Parathyroid adenoma (tissue), 2 donors: ENCODE measurements around the gene FBXO47.
"Not testable (repeated sequence)": the region's sequence is repeated elsewhere in the genome, so short reads cannot be mapped to it uniquely, and the experiment has no call there.

ENCODE experiments used
- H2AFZ ChIP-seq: fragments of 300-600 bp; sonication (generic); one replicate; pipeline ENCODE4 v1.7.0; 2017; ENCODE audit warnings: antibody characterized with exemption, mild to moderate bottlenecking
- H3K27ac ChIP-seq: fragments of 300-600 bp; sonication (generic); one replicate; pipeline ENCODE4 v1.7.0; 2017
- H3K27me3 ChIP-seq: fragments of 300-600 bp; sonication (generic); one replicate; pipeline ENCODE4 v1.7.0; 2017; ENCODE audit warnings: low read length; ENCODE audit not compliant: control insufficient read depth, insufficient read depth
- H3K36me3 ChIP-seq: fragments of 300-600 bp; sonication (generic); one replicate; pipeline ENCODE4 v1.7.0; 2017; ENCODE audit warnings: low read length; ENCODE audit not compliant: control insufficient read depth, insufficient read depth
- H3K4me1 ChIP-seq: fragments of 300-600 bp; sonication (generic); one replicate; pipeline ENCODE4 v1.7.0; 2017; ENCODE audit warnings: control low read depth
- H3K4me2 ChIP-seq: fragments of 300-600 bp; sonication (generic); one replicate; pipeline ENCODE4 v1.7.0; 2017; ENCODE audit warnings: low read length
- H3K4me3 ChIP-seq: fragments of 300-600 bp; sonication (generic); one replicate; pipeline ENCODE4 v1.7.0; 2017; ENCODE audit warnings: low read depth, low read length
- H3K79me2 ChIP-seq: fragments of 300-600 bp; sonication (generic); one replicate; pipeline ENCODE4 v1.7.0; 2017; ENCODE audit warnings: control low read depth
- H3K9ac ChIP-seq: fragments of 300-600 bp; sonication (generic); one replicate; pipeline ENCODE4 v1.7.0; 2017; ENCODE audit warnings: mild to moderate bottlenecking
- H3K9me3 ChIP-seq: fragments of 300-600 bp; sonication (generic); one replicate; pipeline ENCODE4 v1.7.0; 2017; ENCODE audit warnings: low read length; ENCODE audit not compliant: control insufficient read depth
- CTCF ChIP-seq: fragments of 300-600 bp; sonication (generic); IDR thresholded peaks from one replicate; pipeline ENCODE4 v1.7.0; 2017; ENCODE audit warnings: antibody characterized with exemption, mild to moderate bottlenecking
- donor health status: primary hyperparathyroidism.

FBXO47 gene

GRCh38 chr17:38958326-38958725 lies 8.9 kb downstream of the FBXO47 start:
- H3K27ac ChIP-seq = no peak overlapping the region

GRCh38 chr17:38953800-38954199 lies 13.4 kb downstream of the FBXO47 start:
- not testable (repeated sequence) for H3K27ac ChIP-seq, H3K9me3 ChIP-seq, H3K36me3 ChIP-seq, H3K9ac ChIP-seq, H3K4me2 ChIP-seq, H3K79me2 ChIP-seq, H3K4me1 ChIP-seq, H2AFZ ChIP-seq, H3K27me3 ChIP-seq, H3K4me3 ChIP-seq

More at GRCh38 chr17:38958326-38958725, 8.9 kb downstream of the FBXO47 start:
- Histone ChIP-seq H3K4me1 (no peaks in the 10 kb centered on the region), H3K4me2 (no peak overlapping the region), H3K9me3 (no peaks in the 10 kb centered on the region), H3K36me3 (no peaks in the 10 kb centered on the region), H2AFZ (no peak overlapping the region), H3K27me3 (no peaks in the 10 kb centered on the region), H3K9ac (no peak overlapping the region), H3K4me3 (no peak overlapping the region), H3K79me2 (no peaks in the 10 kb centered on the region)
- no peak for TF ChIP-seq CTCF

- no peak overlapping the region for H3K4me2 ChIP-seq
- TF ChIP-seq CTCF = no peak
- H2AFZ ChIP-seq = no peak overlapping the region
- H3K27me3 ChIP-seq = no peaks in the 10 kb centered on the region
- H3K79me2 ChIP-seq = no peaks in the 10 kb centered on the region
- H3K36me3 ChIP-seq = no peaks in the 10 kb centered on the region
- H3K9ac ChIP-seq = no peak overlapping the region
- H3K9me3 ChIP-seq = no peaks in the 10 kb centered on the region
- no peak overlapping the region for H3K27ac ChIP-seq
- H3K4me1 ChIP-seq = no peaks in the 10 kb centered on the region
- no peak overlapping the region for H3K4me3 ChIP-seq
Measured at GRCh38 chr17:38947189-38947588, 20.0 kb downstream of the FBXO47 start.

GRCh38 chr17:38943607-38944006 lies 23.6 kb downstream of the FBXO47 start:
- H3K4me2 ChIP-seq = no peak overlapping the region
- H3K9ac ChIP-seq = no peak overlapping the region
- H3K79me2 ChIP-seq = no peaks in the 10 kb centered on the region
- H3K9me3 ChIP-seq = no peaks in the 10 kb centered on the region
- TF ChIP-seq CTCF = no peak
- no peaks in the 10 kb centered on the region for H3K27me3 ChIP-seq
- H3K36me3 ChIP-seq = no peaks in the 10 kb centered on the region
- H3K27ac ChIP-seq = no peak overlapping the region
- no peaks in the 10 kb centered on the region for H3K4me1 ChIP-seq
- H2AFZ ChIP-seq = no peak overlapping the region
- no peak overlapping the region for H3K4me3 ChIP-seq

GRCh38 chr17:38942696-38943334 lies 24.4 kb downstream of the FBXO47 start:
- Histone ChIP-seq H3K9me3 (no peaks in the 10 kb centered on the region), H3K4me2 (no peak overlapping the region), H3K79me2 (no peaks in the 10 kb centered on the region), H3K36me3 (no peaks in the 10 kb centered on the region), H3K9ac (no peak overlapping the region), H3K4me3 (no peak overlapping the region), H3K27ac (no peak overlapping the region), H3K27me3 (no peaks in the 10 kb centered on the region), H3K4me1 (no peaks in the 10 kb centered on the region), H2AFZ (no peak overlapping the region)
- TF ChIP-seq CTCF = no peak
